KG1 (cell line): ENCODE results near the gene ZNF423.

Experiments
- DNase-seq: peaks from one replicate; lab custom pipeline; 2025; lab: John Stamatoyannopoulos, UW

The ZNF423 gene

DNA sequence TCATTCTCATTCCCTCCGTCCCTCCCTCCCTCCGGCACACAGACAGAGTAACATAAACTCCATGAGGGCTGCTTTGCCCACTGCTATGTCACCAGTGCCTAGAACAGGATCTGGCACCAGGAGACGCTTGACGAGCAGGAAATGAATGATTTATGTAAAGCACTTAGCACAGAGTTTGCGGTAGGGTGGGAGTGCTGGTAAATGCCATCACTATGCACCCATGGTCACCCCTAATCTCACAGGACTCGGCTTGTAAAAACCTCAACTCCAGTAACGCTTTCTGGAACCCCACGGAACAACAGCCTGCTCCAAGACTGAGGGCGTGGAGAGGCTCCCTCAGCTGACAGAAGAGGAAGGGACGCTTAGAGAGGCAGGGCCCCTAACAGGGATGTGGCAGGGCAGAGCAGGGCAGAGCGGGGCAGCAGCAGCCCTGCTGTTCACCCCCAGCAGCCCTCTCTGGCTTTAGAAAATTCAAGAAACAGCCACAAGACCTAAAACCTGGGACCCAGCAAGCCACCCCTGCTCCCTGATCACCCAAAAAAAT is 325.4 kb downstream of the ZNF423 start:
- DNase-seq = peak; percentile 36

DNA sequence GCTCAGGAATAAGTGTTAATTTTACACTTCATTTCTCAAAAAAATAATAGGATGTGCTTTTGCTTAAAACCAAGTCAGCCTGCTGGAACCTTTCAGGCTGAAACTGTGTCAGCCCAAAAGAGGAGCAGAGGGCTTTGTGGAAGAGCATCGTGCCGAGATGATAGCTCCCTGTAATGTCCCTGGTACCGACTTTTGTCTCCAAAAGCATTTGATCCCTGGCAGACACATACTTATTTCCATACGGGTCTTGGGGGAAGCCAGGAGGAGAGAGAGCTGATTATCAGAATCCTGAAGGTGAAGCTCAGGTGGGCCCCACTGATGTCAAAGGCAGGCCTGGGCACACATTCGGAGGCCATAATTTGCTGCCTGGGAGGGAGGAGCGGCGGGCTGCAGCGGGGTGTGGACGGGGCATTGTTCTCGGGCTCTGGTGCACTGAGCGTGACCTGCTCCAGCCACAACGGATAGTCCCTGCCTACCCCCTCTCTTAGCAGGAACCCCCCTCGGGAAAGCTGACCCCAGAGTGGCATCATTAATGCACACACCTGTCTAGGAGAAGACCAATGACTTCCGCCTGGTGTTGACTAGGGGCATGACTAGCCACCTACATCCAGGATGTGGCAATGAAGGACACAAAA is 326.4 kb downstream of the ZNF423 start:
- DNase-seq = no peak

DNA sequence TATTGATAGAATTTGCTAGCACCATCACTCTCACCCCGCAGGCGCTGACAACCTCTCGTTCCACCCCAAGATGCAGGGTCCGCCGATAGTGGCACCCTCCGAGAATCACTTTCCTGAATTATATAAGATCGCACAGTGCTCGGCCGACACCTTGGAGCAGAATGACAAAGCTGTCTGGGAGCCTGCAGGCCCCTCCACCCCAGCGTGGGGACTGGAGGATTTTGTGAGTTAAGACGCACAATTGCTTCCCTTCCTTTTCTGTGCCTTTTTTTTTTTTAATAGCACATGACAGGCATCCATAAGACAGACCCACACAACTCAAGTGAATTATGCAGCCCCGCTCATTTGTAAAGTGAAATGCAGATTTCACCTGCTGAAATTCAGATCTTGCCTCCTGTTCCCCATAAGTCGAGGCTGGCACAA is 327.0 kb downstream of the ZNF423 start:
- DNase-seq = no peak

DNA sequence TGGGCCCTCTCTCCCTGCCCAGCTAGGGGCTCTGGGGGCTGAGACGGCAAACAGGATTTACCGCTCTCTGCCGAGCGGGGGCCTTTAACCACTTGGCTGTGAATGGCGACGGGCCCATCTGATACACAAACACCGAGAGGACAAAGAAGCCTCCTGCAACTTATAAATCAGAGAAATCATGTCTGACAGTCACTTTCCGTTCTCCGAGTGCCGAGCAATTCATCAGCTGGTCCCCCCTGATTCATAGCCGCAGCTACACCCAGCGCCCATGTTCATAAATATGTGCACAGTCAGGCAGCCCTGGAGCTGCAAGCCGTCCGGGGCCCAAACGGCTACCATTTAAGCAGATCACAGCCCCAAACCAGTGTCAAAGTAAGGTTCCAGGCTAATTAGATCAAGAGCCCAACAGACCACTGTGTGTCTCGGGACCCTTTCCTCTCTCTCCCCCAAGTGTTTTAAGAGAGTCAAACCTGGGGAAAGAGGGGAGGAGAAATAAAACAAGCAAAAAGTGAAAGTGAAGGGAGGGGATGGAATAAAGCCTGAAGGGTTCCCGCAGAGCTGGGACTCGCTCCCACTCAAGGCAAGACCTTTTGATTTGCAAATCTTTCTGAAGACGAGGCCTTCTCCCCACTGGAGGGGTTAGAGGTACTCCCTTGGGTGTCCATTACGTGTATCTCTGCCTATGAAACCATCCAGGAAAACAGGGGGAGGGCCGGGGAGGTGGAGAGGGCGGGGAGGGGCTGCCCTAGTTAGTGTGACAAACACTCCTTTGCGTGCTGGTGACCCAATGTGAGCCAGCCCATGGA is 327.6 kb downstream of the ZNF423 start:
- DNase-seq = peak; percentile 24

DNA sequence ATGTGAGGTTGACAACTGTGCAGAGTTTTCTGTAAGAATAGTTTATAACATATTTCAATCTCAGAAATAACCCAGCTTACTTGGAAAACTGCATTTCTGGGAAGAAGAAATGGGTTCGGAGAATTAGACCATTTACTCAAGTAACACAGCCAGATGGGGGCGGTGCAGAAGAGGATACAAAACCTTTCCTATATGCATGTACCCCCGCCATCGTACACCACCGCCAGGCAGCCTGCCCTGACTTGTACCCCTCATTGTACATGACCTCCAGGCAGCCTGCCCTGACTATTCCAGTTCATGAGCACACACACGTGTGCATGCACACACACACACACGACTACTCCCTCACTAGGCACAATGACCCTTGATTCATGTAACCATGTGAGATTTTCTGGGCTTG is 328.3 kb downstream of the ZNF423 start:
- DNase-seq = no peak

DNA sequence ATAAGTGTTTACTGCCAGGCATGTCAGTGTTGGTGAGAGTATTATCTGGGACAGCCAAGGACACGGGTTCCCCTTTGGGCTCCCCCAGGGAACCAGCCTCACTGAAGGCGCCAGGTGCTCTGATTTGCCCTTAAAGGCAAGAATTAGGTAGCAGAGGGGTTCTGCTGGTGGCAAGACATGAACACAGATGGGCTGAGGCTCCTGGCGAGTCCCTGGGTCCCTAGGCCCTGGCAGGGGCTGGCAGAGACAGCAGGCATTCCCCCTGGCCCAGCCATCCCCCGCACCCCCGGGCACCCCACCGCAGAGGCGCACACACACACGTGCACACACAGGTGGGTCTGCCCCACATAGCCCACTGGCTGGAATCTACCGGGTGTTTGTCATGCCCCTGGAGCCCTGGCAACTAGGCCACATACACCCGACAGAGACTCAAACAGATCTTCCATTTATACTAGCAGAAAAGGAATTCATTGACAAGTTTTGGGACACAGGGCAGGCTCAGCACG is 329.0 kb downstream of the ZNF423 start:
- DNase-seq = no peak

GRCh38 chr16:49524947-49525315 is 331.0 kb downstream of the ZNF423 start:
- no peak for DNase-seq

DNA sequence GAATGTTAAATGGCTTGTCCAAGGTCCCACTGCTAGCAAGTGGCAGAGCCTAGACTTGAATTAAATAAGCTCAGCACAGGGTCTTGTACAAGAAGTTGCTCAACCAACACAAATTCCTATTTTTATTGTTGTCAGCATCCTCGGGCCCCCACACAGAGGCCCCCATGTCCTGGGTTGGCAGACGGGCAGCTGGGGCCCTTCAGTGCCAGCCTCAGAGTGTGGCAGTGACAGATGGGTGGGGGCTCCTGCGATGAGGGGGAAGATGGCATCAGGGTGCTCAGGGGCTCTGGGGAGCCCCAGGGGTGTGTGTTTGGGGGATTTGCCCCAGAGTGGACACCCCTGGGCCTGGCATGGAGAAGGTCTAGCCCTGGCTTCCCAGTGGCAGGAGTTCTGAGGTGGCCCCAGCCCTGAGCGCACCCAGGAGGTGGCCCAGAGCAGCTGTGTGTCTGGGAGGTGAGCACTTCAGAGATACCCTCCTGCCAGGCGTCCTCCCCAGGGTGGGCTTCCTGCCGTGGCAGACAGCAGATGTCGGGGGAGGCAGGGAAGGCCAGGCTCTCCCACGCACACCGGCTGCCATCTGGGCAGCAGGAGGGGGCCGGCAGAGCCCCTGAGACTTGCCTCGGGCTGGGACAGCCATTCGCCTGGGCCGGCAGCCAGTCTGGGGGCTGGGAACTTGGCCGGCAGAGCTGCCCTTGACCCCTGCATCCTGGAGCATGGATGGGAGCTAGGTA is 331.5 kb downstream of the ZNF423 start:
- no peak for DNase-seq

GRCh38 chr16:49523435-49524159 is 332.3 kb downstream of the ZNF423 start:
- DNase-seq = no peak

GRCh38 chr16:49521734-49522325 is 334.1 kb downstream of the ZNF423 start:
- DNase-seq = no peak

DNA sequence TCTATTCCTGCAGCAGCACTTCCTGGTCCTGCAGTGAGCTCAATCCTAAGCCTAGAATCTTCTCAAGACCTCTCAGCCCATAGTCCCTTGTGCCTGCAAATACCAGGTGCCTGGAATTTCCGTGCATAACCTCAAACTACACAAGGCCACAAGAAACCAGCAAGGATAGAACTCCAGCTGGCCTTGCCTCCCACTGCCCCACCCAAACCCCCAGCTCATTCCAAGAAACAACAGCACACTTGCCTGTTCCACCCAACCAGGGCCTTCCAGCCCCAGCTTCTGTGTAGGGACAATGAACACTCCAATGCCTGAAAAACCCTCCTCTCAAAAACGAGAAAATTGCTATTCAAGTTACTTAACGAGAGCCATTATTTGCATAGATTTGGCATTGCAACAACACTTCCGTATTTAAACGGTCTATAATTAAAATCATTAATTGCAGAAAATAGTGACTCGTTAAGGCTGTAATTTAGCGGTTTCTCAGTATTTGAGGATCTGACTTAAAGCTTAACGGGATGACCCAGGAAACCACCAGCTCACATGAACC is 335.3 kb downstream of the ZNF423 start:
- DNase-seq = no peak

DNA sequence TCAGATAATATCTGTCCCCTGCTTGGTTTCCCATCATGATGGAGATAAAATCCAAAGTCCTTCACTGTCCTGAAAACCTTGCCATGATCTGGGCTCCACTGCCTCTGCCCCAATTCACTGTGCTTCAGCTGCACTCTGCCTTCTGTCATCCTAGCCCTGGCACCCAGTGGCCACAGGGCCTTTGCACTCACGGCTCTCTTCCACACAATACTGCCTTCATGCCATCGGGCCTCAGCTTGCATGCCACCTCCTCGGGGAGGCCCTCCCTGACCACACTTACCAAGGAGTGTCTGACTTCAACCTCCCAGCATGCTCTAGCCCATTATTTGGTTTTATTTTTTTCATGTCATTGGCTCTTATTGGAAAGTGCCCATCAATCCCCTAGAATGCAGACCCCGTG is 336.2 kb downstream of the ZNF423 start:
- no peak for DNase-seq

DNA sequence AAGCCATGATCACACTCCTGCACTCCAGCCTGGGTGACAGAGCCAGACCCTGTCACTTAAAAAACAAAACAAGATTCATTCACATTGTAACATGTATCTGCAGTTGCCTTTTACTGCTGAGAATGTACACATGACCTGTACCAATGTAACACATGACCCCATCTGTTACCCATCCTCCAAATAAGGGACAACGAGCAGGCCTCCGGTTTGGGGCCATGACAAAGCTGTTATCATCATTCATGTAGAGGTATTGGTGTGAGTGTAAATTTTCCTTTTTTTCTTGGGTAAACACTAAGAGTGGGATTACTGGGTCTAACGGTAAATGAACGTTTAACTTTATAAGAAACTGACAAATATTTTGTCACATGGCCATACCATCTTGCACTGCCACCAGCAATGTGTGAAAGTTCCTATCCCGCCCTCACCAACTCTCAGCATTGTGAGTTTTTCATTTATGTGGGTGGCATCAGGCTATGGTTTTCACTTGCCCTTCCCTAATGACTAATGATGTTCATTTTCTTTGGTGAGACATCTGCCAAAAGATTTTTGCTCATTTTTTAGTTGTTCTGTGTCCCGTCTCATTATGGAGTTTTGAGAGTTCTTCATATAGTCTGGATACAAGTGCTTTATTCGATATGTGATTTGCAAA is 336.8 kb downstream of the ZNF423 start:
- DNase-seq = no peak

DNA sequence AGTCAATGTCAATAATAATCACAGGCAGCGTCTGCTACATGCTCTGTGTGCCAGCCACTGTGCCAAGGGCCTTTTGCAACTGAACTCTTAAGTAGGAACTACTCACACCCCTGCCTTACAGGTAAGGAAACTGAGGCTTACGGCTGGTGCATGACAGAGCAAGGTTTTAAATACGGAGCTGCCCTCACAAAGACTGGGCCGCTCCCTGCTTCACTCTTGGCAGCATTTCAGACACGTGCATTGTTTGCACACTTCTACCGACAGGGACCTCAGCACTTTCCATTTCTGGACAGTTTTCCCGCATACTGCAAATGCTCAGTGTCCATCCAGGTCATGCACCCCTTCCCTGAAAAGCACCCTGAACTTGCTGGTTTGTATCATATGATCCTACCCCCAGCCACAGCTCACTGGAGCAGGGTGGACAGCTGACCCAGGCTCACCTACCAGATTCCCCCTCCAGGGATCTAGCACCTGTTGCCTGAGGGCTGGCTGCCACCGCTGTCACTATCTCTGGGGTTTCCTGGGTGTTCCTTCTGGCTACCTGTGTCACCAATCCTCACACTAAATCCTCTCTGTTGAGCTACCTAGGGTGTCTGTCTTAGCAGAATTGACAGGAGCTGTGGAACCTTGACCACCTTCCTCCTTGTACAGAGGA is 339.4 kb downstream of the ZNF423 start:
- DNase-seq = no peak

DNA sequence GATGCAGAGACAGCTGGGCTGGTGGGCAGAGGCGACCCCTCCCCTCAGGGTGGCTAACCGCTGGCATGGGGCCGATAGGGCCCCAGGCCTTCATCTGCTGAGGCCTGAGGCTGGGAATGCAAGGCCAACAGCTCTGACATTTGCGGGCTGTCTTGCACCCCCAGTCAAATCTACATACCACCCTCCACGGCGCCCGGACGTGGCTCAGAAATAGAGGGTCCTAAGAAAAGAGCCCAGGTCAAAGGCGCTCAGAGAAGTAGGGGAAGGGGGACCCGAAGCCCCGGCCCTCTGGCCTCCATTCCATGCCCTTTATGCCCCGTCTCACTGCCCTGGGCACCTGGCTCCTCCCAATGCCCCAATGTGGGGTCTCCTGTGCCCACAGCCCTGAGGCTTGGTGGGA is 340.1 kb downstream of the ZNF423 start:
- DNase-seq = no peak

- DNase-seq = no peak
Measured at GRCh38 chr16:49515016-49515565, 340.8 kb downstream of the ZNF423 start.

DNA sequence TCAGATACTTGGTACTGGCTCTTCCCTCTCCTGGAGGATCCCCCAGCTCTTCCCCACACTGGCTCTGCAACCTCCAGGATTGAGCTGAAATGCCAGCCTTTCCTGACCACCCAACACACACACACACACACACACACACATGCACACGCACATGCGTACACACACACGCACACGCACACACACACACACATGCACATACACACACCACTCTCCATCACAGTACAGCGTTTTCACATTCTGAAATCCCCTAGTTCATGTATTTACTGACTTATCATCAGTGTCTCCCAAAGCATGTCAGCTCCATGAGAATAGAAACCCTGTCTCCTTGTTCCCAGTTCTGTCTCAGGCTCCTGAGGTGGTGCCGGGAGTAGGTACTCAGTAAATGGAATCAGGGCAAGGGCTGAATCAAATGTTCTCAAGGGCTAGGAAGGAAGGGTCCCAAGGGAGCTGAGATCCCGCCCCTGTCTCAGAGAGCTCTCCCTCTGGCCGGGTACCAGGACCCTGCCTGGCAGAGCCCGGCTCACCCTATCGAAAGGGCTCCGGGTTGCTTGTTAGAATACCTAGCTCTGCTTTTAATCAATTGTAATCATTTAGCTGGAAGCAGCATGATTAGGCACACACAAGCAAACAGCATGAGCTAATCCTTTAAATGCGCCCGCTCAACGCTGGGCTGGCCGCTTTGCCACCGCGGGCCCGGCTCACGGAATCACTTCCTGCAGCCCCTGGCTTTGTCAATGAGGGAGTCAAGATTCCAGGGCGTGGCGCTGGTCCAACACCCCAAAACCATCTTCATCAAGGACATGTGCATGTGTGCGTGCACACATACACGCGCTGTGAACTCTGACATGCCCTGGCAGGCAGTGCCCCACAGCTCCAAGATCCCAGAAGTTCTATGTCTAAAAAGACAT is 341.6 kb downstream of the ZNF423 start:
- no peak for DNase-seq

DNA sequence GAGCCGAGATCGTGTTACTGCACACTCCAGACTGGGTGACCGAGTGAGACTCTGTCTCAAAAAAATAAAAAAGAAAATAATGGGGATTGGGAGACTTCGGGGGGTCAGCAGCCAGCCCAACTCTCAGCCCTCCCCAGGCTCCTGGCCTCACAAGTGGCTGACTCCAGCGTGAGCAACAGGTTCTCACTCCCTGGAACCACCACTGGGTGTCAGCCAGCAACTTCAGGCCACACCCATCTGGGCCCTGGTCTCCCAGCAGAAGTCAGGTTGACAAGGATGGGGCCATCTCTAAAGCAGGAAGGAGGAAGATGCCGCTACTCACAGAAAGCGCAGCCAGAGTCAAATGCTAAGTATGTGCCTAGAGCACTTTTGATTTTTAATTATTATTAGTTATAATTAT is 342.9 kb downstream of the ZNF423 start:
- DNase-seq = no peak
